ENCODE results near the gene GSTCD.

The GSTCD gene

DNA sequence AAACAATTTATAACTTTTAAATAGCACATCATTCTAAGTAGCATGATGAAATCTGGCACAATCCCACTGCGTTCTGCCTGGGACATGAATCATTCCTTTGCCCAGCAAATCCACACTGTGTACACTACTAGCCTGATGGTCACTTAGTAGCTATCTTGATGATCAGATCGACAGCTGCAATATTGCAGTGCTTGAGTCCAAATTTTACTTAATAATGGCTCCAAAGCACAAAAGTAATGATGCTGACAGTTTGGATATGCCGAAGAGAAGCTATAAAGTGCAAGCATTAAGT lies 100.1 kb downstream of the GSTCD start:
- ATAC-seq, result peak; percentile 90
- TF ChIP-seq SNAI2 (CRISPR knock-in tag; IDR thresholded peaks at IDR 0.05) (no peak), TOX (CRISPR knock-in tag; IDR thresholded peaks at IDR 0.05; ENCODE audit: borderline replicate concordance) (no peak), ISL1 (CRISPR knock-in tag; IDR thresholded peaks at IDR 0.05) (peak; percentile 80), PATZ1 (CRISPR knock-in tag; IDR thresholded peaks at IDR 0.05; ENCODE audit: borderline replicate concordance) (0 out of 2 replicates have a peak, but pooled peaks have one; percentile 24)

GRCh38 chr4:105815701-105816100 lies 107.1 kb downstream of the GSTCD start:
- TF ChIP-seq GLIS3 (CRISPR knock-in tag; IDR thresholded peaks at IDR 0.05), result no peak
- no peak for TF ChIP-seq TCF4 (CRISPR knock-in tag; IDR thresholded peaks at IDR 0.05; ENCODE audit: borderline replicate concordance)
- TF ChIP-seq ZFP3 (CRISPR knock-in tag; IDR thresholded peaks at IDR 0.05), result no peak
- no peak for TF ChIP-seq ESRRG (CRISPR knock-in tag; IDR thresholded peaks at IDR 0.05)
- no peak for TF ChIP-seq CREB5 (CRISPR knock-in tag; IDR thresholded peaks at IDR 0.05; ENCODE audit: low read depth)
- TF ChIP-seq ZNF565 (CRISPR knock-in tag; conservative IDR thresholded peaks at IDR 0.05; ENCODE audit: low read depth), result no peak
- no peak for TF ChIP-seq ZNF8 (CRISPR knock-in tag; IDR thresholded peaks at IDR 0.05)
- TF ChIP-seq, protein P1, sequence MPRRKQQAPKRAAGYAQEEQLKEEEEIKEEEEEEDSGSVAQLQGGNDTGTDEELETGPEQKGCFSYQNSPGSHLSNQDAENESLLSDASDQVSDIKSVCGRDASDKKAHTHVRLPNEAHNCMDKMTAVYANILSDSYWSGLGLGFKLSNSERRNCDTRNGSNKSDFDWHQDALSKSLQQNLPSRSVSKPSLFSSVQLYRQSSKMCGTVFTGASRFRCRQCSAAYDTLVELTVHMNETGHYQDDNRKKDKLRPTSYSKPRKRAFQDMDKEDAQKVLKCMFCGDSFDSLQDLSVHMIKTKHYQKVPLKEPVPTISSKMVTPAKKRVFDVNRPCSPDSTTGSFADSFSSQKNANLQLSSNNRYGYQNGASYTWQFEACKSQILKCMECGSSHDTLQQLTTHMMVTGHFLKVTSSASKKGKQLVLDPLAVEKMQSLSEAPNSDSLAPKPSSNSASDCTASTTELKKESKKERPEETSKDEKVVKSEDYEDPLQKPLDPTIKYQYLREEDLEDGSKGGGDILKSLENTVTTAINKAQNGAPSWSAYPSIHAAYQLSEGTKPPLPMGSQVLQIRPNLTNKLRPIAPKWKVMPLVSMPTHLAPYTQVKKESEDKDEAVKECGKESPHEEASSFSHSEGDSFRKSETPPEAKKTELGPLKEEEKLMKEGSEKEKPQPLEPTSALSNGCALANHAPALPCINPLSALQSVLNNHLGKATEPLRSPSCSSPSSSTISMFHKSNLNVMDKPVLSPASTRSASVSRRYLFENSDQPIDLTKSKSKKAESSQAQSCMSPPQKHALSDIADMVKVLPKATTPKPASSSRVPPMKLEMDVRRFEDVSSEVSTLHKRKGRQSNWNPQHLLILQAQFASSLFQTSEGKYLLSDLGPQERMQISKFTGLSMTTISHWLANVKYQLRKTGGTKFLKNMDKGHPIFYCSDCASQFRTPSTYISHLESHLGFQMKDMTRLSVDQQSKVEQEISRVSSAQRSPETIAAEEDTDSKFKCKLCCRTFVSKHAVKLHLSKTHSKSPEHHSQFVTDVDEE (CRISPR knock-in tag; IDR thresholded peaks at IDR 0.05), result no peak
- no peak for TF ChIP-seq RARB (CRISPR knock-in tag; IDR thresholded peaks at IDR 0.05)
- no peak for TF ChIP-seq OSR1 (CRISPR knock-in tag; IDR thresholded peaks at IDR 0.05)
- no peak for TF ChIP-seq CSDC2 (CRISPR knock-in tag; IDR thresholded peaks at IDR 0.05)
- no peak for ATAC-seq

DNA sequence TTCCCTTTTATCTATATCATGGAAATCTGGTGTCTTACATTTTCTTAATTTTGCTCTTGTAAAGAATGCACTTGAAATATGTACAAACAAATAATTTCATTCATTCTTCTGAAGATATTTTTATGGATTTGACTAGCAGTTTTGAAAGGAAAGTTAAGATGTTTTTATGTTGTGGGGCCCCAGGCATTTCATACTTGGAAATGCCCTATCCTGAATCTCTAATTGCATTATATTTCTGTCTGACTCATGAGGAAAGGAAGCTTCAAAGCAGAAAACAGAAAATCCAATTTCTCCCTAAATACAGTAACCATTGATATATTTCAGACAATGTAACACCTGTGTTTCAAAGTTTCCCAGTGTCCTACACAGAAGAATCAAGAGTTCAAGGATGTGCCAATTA lies 113.5 kb downstream of the GSTCD start:
- ATAC-seq, result no peak
- TF ChIP-seq ZNF8 (CRISPR knock-in tag; IDR thresholded peaks at IDR 0.05) (no peak), POU6F1 (CRISPR knock-in tag; IDR thresholded peaks at IDR 0.05; ENCODE audit: borderline replicate concordance, low read depth) (no peak), ZFP3 (CRISPR knock-in tag; IDR thresholded peaks at IDR 0.05) (no peak), ESRRG (CRISPR knock-in tag; IDR thresholded peaks at IDR 0.05) (no peak), TOX (CRISPR knock-in tag; IDR thresholded peaks at IDR 0.05; ENCODE audit: borderline replicate concordance) (no peak), GLIS3 (CRISPR knock-in tag; IDR thresholded peaks at IDR 0.05) (no peak), BACH2 (CRISPR knock-in tag; IDR thresholded peaks at IDR 0.05; ENCODE audit: borderline replicate concordance) (no peak), OSR1 (CRISPR knock-in tag; IDR thresholded peaks at IDR 0.05) (no peak), ARNTL (CRISPR knock-in tag; IDR thresholded peaks at IDR 0.05; ENCODE audit: borderline replicate concordance, low read depth) (no peak), PPARA (CRISPR knock-in tag; IDR thresholded peaks at IDR 0.05; ENCODE audit: borderline replicate concordance) (no peak)
- TF ChIP-seq, protein P2, sequence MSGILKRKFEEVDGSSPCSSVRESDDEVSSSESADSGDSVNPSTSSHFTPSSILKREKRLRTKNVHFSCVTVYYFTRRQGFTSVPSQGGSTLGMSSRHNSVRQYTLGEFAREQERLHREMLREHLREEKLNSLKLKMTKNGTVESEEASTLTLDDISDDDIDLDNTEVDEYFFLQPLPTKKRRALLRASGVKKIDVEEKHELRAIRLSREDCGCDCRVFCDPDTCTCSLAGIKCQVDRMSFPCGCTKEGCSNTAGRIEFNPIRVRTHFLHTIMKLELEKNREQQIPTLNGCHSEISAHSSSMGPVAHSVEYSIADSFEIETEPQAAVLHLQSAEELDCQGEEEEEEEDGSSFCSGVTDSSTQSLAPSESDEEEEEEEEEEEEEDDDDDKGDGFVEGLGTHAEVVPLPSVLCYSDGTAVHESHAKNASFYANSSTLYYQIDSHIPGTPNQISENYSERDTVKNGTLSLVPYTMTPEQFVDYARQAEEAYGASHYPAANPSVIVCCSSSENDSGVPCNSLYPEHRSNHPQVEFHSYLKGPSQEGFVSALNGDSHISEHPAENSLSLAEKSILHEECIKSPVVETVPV (CRISPR knock-in tag; IDR thresholded peaks at IDR 0.05), result no peak

GRCh38 chr4:105828074-105828473 lies 119.5 kb downstream of the GSTCD start:
- no peak for TF ChIP-seq ESRRG (CRISPR knock-in tag; IDR thresholded peaks at IDR 0.05)
- TF ChIP-seq, protein P1 (CRISPR knock-in tag; IDR thresholded peaks at IDR 0.05), result no peak
- no peak for TF ChIP-seq TOX (CRISPR knock-in tag; IDR thresholded peaks at IDR 0.05; ENCODE audit: borderline replicate concordance)
- TF ChIP-seq ZFP3 (CRISPR knock-in tag; IDR thresholded peaks at IDR 0.05), result no peak
- TF ChIP-seq ZNF70 (CRISPR knock-in tag; IDR thresholded peaks at IDR 0.05), result no peak
- TF ChIP-seq CSDC2 (CRISPR knock-in tag; IDR thresholded peaks at IDR 0.05), result no peak
- TF ChIP-seq, protein P2 (CRISPR knock-in tag; IDR thresholded peaks at IDR 0.05), result no peak
- TF ChIP-seq ISL1 (CRISPR knock-in tag; IDR thresholded peaks at IDR 0.05), result no peak
- no peak for TF ChIP-seq ZNF565 (CRISPR knock-in tag; conservative IDR thresholded peaks at IDR 0.05; ENCODE audit: low read depth)
- TF ChIP-seq RARB (CRISPR knock-in tag; IDR thresholded peaks at IDR 0.05), result no peak
- no peak for TF ChIP-seq TCF4 (CRISPR knock-in tag; IDR thresholded peaks at IDR 0.05; ENCODE audit: borderline replicate concordance)
- no peak for TF ChIP-seq PPARA (CRISPR knock-in tag; IDR thresholded peaks at IDR 0.05; ENCODE audit: borderline replicate concordance)

More at GRCh38 chr4:105828074-105828473, 119.5 kb downstream of the GSTCD start:
- no peak for ATAC-seq

All from SK-N-SH treated with all-trans-retinoic acid at 6 μM for 48 hours (cell line).